ENCODE results near the gene PALM. TPM values are rescaled to one million over a fixed set of nuclear protein-coding genes. Genes with fewer than 3 reads are reported as not detected.
A peak's percentile ranks its signal among the peaks of the same experiment; 100 is the strongest.
"Not testable (repeated sequence)": the region's sequence is repeated elsewhere in the genome, so short reads cannot be mapped to it uniquely, and the experiment has no call there.

Gene PALM
- total and polyA plus RNA-seq, 2 experiments from 2014 or later = 22.1 to 27.2 TPM

DNA sequence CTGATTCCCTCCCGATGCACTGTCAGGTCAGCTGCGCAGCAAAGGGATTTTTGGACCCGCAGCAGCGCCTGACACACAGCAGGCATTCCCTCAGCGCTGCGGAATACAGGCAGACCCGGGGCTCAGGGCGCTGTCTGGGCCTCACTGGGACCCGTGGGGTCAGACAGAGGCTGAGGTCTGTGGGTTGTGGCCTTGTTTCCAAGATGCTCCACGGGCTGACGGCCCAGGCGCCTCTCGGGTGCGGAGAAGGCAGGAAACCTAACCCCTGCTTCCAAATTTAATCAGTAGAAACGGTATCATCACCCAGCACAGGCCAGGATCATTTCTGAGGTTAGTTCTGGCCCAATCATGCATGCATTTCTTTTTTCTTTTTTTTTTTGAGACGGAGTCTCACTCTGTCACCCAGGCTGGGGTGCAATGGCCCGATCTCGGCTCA lies 45.0 kb upstream of the PALM start:
- no peaks in the 10 kb centered on the region for H3K9me2 ChIP-seq (replicated peaks; ENCODE audit: insufficient read depth)
- no peak for DNase-seq (ENCODE audit: low spot score)
- peaks cover 34% of the 10 kb centered on the region for H4K20me1 ChIP-seq (ENCODE audit: insufficient read depth, poor library complexity, severe bottlenecking)
- WGBS (ENCODE audit: low lambda C conversion rate, missing lambda C conversion rate) = 82% methylated on average over 18 of the region's 18 CpGs
- TF ChIP-seq EZH2 (IDR thresholded peaks at IDR 0.05; ENCODE audit: borderline replicate concordance) (no peak), EZH2phosphoT487 (IDR thresholded peaks at IDR 0.05; ENCODE audit: low read depth, severe bottlenecking, unreplicated experiment) (no peak)
- TF ChIP-seq, protein P1, sequence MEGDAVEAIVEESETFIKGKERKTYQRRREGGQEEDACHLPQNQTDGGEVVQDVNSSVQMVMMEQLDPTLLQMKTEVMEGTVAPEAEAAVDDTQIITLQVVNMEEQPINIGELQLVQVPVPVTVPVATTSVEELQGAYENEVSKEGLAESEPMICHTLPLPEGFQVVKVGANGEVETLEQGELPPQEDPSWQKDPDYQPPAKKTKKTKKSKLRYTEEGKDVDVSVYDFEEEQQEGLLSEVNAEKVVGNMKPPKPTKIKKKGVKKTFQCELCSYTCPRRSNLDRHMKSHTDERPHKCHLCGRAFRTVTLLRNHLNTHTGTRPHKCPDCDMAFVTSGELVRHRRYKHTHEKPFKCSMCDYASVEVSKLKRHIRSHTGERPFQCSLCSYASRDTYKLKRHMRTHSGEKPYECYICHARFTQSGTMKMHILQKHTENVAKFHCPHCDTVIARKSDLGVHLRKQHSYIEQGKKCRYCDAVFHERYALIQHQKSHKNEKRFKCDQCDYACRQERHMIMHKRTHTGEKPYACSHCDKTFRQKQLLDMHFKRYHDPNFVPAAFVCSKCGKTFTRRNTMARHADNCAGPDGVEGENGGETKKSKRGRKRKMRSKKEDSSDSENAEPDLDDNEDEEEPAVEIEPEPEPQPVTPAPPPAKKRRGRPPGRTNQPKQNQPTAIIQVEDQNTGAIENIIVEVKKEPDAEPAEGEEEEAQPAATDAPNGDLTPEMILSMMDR (IDR thresholded peaks at IDR 0.05; ENCODE audit: poor library complexity) = no peak
- H3K4me3 ChIP-seq = peak overlapping the region; percentile 24
- H3K9me3 ChIP-seq (ENCODE audit: low read depth) = no peaks in the 10 kb centered on the region
- peaks cover 38% of the 10 kb centered on the region for H3K4me1 ChIP-seq (ENCODE audit: insufficient read depth)
- H3K79me2 ChIP-seq = peaks cover 42% of the 10 kb centered on the region
- H3K27ac ChIP-seq = peak overlapping the region; percentile 97
- H3K27me3 ChIP-seq = no peaks in the 10 kb centered on the region
- no peaks in the 10 kb centered on the region for H3K36me3 ChIP-seq (replicated peaks; ENCODE audit: insufficient read depth, low read depth)
- peak overlapping the region; percentile 92 for H3K4me2 ChIP-seq
- peak overlapping the region; percentile 90 for H2AFZ ChIP-seq

DNA sequence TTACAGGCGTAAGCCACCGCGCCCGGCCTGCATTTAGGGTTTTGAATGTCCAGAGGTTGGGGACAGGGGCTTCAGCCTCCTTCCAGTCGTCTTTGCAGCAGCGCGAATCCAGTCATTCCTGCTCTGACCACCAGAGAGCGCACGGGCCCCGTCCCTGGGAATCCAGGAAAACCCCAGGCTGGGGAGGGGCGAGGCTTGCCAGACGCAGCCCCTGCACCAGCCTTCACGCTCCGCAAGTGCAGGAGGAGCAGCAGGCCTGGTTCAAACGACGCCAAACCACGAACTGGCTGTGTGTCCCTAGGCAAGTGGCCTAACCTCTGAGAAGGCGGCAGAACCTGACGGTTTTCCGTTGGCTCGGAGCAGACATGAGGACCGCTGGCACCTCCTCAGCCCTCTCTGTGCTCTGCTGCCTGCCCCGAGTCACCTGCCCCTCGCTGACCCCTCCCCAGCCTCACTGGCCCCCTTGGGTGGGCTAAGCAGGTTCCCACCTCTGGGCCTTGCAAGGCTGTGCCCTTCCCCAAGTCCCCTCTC lies 43.8 kb upstream of the PALM start:
- TF ChIP-seq, protein P1 (IDR thresholded peaks at IDR 0.05; ENCODE audit: poor library complexity) = peak; percentile 98
- TF ChIP-seq EZH2phosphoT487 (IDR thresholded peaks at IDR 0.05; ENCODE audit: low read depth, severe bottlenecking, unreplicated experiment) = no peak
- TF ChIP-seq EZH2 (IDR thresholded peaks at IDR 0.05; ENCODE audit: borderline replicate concordance) = no peak
- Histone ChIP-seq H3K4me2 (peak overlapping the region; percentile 72), H3K9me2 (replicated peaks; ENCODE audit: insufficient read depth) (no peaks in the 10 kb centered on the region), H3K9me3 (ENCODE audit: low read depth) (no peaks in the 10 kb centered on the region), H3K79me2 (peaks cover 29% of the 10 kb centered on the region), H3K4me1 (ENCODE audit: insufficient read depth) (peaks cover 30% of the 10 kb centered on the region), H3K4me3 (no peak overlapping the region), H3K27ac (no peak overlapping the region), H3K36me3 (replicated peaks; ENCODE audit: insufficient read depth, low read depth) (no peaks in the 10 kb centered on the region), H2AFZ (peak overlapping the region; percentile 49), H3K27me3 (no peaks in the 10 kb centered on the region), H4K20me1 (ENCODE audit: insufficient read depth, poor library complexity, severe bottlenecking) (peaks cover 21% of the 10 kb centered on the region)
- 10% methylated on average over 24 of the region's 24 CpGs for WGBS (ENCODE audit: low lambda C conversion rate, missing lambda C conversion rate)
- DNase-seq (ENCODE audit: low spot score) = peak; percentile 93

DNA sequence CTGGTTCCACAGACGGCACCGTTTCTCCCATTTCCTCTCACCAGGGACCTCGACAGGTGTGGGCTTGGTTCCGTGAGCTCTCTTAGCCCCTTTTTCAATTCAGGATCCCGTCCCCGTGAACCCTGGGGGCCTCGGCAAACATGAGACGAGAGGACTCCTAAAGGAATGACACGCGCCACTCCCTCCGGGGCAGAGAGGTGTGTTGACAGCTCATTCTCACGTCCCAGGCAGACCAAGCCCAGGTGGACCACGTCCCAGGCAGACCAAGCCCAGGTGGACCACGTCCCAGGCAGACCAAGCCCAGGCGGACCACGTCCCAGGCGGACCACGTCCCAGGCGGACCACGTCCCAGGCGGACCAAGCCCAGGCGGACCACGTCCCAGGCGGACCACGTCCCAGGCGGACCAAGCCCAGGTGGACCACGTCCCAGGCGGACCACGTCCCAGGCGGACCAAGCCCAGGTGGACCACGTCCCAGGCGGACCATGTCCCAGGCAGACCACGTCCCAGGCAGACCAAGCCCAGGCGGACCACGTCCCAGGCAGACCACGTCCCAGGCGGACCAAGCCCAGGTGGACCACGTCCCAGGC lies 41.7 kb upstream of the PALM start:
- not testable (repeated sequence) for H3K36me3 ChIP-seq (replicated peaks; ENCODE audit: insufficient read depth, low read depth); H3K27me3 ChIP-seq; H2AFZ ChIP-seq; H3K9me2 ChIP-seq (replicated peaks; ENCODE audit: insufficient read depth); H4K20me1 ChIP-seq (ENCODE audit: insufficient read depth, poor library complexity, severe bottlenecking); DNase-seq (ENCODE audit: low spot score); H3K27ac ChIP-seq; H3K9me3 ChIP-seq (ENCODE audit: low read depth); H3K4me2 ChIP-seq; H3K4me3 ChIP-seq; H3K79me2 ChIP-seq
- WGBS (ENCODE audit: low lambda C conversion rate, missing lambda C conversion rate) = 90% methylated on average over 20 of the region's 38 CpGs
- peaks cover 11% of the 10 kb centered on the region for H3K4me1 ChIP-seq (ENCODE audit: insufficient read depth)

GRCh38 chr19:668675-669434 lies 39.9 kb upstream of the PALM start:
- Histone ChIP-seq H3K27ac (peak overlapping the region; percentile 69), H3K4me2 (peak overlapping the region; percentile 27)
- not testable (repeated sequence) for H3K9me2 ChIP-seq (replicated peaks; ENCODE audit: insufficient read depth); H3K27me3 ChIP-seq; H3K4me1 ChIP-seq (ENCODE audit: insufficient read depth); H4K20me1 ChIP-seq (ENCODE audit: insufficient read depth, poor library complexity, severe bottlenecking); H3K4me3 ChIP-seq; H3K9me3 ChIP-seq (ENCODE audit: low read depth); H3K36me3 ChIP-seq (replicated peaks; ENCODE audit: insufficient read depth, low read depth); DNase-seq (ENCODE audit: low spot score); H3K79me2 ChIP-seq; H2AFZ ChIP-seq
- 44% methylated on average over 12 of the region's 12 CpGs for WGBS (ENCODE audit: low lambda C conversion rate, missing lambda C conversion rate)
